HG03457 (cell line): ENCODE results near the gene ZNF578.
"Not testable (repeated sequence)": the region's sequence is repeated elsewhere in the genome, so short reads cannot be mapped to it uniquely, and the experiment has no call there.

Experiments used
- ATAC-seq: cut with Tn5 transposase; IDR thresholded peaks from one replicate; pipeline ENCODE4 v1.9.1; 2021; ENCODE audit warnings: moderate number of reproducible peaks; ENCODE audit not compliant: unreplicated experiment

Gene ZNF578

GRCh38 chr19:52557231-52557995 lies 104.1 kb downstream of the ZNF578 start:
- ATAC-seq, result no peak

- ATAC-seq, result not testable (repeated sequence)
These were observed 105.5 kb downstream of the ZNF578 start for GRCh38 chr19:52558732-52559445.

DNA sequence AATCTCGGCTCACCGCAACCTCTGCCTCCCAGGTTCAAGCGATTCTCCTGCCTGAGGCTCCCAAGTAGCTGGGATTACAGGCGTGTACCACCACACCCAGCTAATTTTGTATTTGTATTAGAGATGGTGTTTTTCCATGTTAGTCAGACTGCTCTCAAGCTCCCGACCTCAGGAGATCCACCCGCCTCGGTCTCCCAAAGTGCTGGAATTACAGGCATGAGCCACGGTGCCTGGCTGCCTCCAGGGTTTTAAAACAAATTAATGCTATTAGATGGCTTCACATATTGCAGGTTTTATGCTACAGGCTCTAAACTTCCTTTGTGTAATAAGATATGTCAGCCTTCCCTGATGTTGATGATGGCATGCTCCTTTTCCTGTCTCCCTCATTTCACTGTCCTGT lies 108.3 kb downstream of the ZNF578 start:
- ATAC-seq, result not testable (repeated sequence)
